ENCODE measurements around the gene SEC24B. TPM values are rescaled to one million over a fixed set of nuclear protein-coding genes. Genes with fewer than 3 reads are reported as not detected.

Gene SEC24B
- total RNA-seq = 10 to 100 TPM; 26.0 to 45.2 (median 37.3) TPM

DNA sequence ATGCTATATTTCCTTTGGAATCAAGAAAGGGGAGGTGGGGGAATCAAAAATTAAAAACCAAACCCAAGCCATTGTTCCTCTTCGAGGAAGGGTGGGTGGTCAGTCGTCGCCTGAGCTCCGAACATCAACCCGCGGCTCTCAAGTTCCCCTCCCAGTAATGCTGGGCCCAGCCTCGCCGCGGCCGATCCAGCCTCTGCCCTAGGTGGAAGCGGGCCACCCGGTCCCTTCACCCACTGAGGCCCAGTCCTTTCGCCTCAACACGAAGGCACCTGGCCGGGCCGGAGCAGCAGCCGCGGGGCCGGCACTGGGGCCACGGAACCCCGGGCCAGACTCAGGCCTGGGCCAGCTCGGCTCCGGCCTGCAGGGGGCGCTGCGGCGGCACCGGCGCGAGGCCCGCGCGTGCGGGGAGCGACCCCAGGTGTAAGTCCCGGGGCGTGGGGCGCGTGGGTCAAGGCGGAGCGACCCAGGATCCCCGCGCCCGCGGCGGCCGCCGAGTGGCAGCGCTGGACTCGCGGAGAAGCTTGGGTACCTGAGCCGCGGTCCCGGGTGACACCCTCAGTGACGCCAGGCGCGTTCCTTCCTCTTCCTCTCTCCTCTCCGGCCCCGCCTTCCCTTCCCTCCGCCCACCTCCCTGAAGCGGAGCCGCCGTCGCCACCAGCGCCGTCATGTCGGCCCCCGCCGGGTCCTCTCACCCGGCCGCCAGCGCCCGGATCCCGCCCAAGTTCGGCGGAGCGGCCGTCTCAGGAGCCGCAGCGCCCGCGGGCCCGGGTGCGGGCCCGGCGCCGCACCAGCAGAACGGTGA, at the start of gene SEC24B:
Gene SEC24B, plus strand, starts transcription at position 611 of the 802 bp plus-strand sequence. Its CDS starts 55 bp downstream, at position 666.
- intact Hi-C loops (cut with DNase I; ENCODE audit: low total_unique reads) = loop anchor here (10.0 kb wide), 1 partner anchor 381 kb away; the partner anchor contains the start of gene GAR1
- DNase-seq (ENCODE audit: low spot score in 2 of 2) = peak; percentile 91 to 98
- peak within 1 kb of the TSS; percentile 70 for H3K4me3 ChIP-seq (ENCODE audit: low read depth, poor library complexity, severe bottlenecking)
- no peak for TF ChIP-seq POLR2A (IDR thresholded peaks at IDR 0.05)
- TF ChIP-seq, protein P1, sequence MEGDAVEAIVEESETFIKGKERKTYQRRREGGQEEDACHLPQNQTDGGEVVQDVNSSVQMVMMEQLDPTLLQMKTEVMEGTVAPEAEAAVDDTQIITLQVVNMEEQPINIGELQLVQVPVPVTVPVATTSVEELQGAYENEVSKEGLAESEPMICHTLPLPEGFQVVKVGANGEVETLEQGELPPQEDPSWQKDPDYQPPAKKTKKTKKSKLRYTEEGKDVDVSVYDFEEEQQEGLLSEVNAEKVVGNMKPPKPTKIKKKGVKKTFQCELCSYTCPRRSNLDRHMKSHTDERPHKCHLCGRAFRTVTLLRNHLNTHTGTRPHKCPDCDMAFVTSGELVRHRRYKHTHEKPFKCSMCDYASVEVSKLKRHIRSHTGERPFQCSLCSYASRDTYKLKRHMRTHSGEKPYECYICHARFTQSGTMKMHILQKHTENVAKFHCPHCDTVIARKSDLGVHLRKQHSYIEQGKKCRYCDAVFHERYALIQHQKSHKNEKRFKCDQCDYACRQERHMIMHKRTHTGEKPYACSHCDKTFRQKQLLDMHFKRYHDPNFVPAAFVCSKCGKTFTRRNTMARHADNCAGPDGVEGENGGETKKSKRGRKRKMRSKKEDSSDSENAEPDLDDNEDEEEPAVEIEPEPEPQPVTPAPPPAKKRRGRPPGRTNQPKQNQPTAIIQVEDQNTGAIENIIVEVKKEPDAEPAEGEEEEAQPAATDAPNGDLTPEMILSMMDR (IDR thresholded peaks at IDR 0.05) = no peak
- 0 to 1% methylated on average over 32 to 37 of the region's 87 CpGs for WGBS, 2 donors

- no peak overlapping the region for H3K4me3 ChIP-seq (ENCODE audit: low read depth, poor library complexity, severe bottlenecking)
- 85 to 87% methylated on average over 6 of the region's 6 CpGs for WGBS, 2 donors
- DNase-seq (ENCODE audit: low spot score in 2 of 2) = no peak
- intact Hi-C loops (cut with DNase I; ENCODE audit: low total_unique reads) = no loop called here
- TF ChIP-seq, protein P1 (IDR thresholded peaks at IDR 0.05) = no peak
- no peak for TF ChIP-seq POLR2A (IDR thresholded peaks at IDR 0.05)
These were observed 49.8 kb upstream of the SEC24B start for GRCh38 chr4:109383823-109384222.

DNA sequence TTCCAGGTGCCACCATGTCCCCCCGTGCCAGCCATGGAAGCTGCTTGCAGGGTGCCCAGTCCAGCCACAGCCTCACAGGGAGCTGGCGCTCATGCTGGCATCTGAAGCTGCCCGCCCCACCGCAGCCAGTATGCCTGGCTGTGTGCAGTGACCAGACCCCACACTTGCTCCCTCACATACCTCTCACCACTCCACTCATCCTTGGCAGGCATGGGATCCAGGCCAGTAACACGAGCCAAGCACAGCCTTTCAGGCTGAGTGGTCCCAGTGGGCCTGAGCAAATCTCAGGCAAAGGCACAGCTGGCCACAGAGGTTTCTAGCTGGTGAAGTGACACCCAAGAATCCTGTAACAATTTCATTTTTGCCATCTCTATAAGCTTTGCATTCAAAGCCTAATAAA, 48.4 kb upstream of the SEC24B start:
- WGBS, 2 donors = 94 to 100% methylated on average over 5 of the region's 5 CpGs
- no peak for DNase-seq (ENCODE audit: low spot score in 2 of 2)
- H3K4me3 ChIP-seq (ENCODE audit: low read depth, poor library complexity, severe bottlenecking) = no peak overlapping the region
- intact Hi-C loops (cut with DNase I; ENCODE audit: low total_unique reads) = no loop called here
- TF ChIP-seq, protein P1 (IDR thresholded peaks at IDR 0.05) = no peak
- TF ChIP-seq POLR2A (IDR thresholded peaks at IDR 0.05) = no peak

DNA sequence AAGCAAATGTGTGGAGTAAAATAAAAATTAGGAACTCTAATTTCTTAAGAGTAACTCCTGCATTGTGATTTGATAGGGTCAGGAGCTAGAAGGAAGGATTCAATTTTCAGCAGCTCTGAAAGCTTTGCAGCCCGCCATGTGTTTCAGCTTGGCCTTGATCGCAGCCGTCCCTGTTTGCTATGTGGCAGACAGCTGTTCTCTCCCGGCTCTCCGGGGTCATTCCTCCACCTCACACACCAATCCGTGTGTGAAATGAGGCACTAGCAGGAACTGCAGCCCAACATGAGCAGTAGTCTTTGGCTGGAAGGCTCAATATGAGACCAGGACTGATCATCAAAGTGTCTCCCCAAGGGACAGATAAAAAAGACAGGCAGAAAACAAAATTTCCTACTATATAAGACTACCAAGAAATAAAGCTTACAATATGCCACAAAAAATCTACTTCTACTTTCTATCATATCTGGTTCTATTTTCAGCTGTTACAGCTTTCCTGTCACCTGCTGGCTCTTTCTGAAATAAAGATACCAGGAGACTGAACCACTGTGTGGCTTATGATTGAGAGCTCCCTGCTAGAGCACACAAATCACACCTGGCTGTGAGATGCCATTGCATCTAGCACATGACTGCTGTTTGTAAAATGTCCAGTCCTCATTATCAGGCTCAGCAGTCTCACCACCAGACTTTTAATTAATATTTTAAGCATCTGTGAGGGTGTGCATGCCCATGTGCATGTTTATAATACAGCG, 44.1 kb upstream of the SEC24B start:
- WGBS, 2 donors = 53 to 57% methylated on average over 7 of the region's 7 CpGs
- intact Hi-C loops (cut with DNase I; ENCODE audit: low total_unique reads) = no loop called here
- TF ChIP-seq, protein P1 (IDR thresholded peaks at IDR 0.05) = no peak
- TF ChIP-seq POLR2A (IDR thresholded peaks at IDR 0.05) = no peak
- H3K4me3 ChIP-seq (ENCODE audit: low read depth, poor library complexity, severe bottlenecking) = no peak overlapping the region
- no peak for DNase-seq (ENCODE audit: low spot score in 2 of 2)

DNA sequence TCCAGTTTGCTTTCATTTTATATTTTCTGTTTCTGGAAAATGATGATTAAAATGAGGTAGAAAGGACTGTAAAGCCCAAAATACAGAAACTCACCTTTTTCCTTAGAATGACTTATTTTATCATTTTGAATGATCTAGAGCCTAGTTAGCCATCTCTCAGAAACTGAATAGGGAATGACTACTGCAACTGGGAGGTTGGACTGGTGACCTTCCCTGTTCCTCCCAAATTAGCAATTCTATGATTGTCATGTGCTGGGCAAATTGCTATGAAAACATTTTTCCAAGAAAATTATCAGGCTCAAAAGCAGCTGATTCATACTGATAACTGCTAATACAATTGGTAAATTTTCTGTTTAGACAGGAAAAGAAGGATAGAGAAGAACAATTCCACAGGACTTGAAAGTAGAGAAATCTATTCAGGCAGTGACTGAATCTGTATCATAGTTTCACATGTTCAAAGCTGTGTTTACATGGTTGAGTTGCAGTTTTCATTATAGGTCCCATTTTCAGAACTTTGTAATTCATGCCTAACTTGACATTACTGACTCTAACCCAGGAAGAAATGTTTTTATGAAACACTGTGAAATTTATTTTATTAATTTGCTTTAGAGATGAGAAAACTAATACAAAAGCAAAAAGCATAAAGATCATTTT, 43.4 kb upstream of the SEC24B start:
- no peak for DNase-seq (ENCODE audit: low spot score in 2 of 2)
- intact Hi-C loops (cut with DNase I; ENCODE audit: low total_unique reads) = no loop called here
- TF ChIP-seq, protein P1 (IDR thresholded peaks at IDR 0.05) = no peak
- TF ChIP-seq POLR2A (IDR thresholded peaks at IDR 0.05) = no peak
- H3K4me3 ChIP-seq (ENCODE audit: low read depth, poor library complexity, severe bottlenecking) = no peak overlapping the region
